DMS 273 (cell line): ENCODE measurements around the gene ATG14.

Source experiments
- DNase-seq: peaks from one replicate; lab custom pipeline; 2025; ENCODE audit not compliant: unreplicated experiment; lab: John Stamatoyannopoulos, UW

ATG14 gene

DNA sequence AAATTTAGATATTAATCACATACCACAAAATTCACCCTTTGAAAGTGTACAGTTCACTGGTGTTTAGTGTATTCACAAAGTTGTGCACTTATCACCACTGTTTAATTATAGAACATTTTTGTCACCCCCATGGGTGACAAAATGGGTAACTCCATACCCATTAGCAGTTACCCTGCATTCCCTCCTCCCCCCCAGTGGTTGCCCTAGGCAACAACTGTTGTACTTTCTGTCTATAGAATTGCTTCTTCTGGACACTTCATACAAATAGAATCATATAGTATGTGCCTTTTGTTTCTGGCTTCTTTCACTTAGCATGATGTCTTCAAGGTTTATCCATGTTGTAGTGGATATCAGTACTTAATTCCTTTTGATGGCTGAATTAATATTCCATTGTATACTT lies 87.7 kb downstream of the ATG14 start:
- no peak for DNase-seq

DNA sequence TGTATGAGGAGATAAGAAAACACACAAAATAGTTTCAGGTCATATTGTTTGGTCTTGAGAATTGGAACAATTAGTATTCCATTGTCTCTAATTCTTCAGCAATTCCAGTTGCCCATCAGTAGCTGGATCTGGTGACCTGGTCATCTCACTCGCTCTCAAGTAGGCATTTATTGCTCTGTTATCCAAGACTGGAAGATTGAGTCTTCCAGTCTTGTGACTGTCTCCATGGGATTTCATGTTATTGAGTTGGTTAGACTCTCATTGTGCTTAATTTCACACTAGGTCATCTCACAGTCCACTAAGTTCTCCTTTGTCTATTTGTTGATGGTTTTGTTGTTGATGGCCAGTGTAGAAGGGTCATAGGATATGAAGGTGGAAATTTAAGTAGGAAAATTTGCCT lies 92.9 kb downstream of the ATG14 start:
- no peak for DNase-seq

DNA sequence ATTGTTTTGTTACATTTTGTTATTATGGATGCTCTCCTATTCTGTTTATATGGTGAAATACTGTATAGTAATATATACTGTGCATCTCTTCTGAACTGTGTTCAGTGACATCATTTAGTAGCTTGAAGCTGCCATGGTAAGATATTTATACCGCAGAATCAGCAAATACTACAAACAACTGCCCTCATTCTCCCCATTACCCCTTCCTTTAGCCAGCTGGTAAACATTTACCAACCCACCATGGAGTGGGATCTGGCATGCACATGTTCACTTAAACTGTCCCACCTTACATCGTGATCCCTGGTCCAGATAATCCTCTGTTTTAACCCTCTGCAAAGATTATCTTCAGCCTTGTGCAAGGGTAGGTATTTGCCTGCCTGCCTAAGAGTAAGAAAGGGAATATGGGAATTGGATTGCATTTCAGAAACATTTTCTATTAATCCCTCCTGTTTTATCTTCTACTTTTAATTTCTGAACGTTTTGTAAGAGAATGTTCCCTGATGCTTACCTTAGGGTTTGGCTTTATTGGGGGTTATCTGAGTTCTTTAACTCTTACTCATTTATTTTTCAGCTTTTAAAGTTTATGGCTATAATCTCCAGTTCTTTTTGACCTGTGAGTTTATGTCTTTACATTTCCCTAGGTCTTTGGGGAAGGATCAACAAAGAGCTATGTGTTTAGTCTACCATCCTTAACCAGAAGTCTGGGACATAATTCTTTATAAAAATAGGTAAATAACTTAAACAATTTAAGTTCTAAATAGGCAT lies 93.9 kb downstream of the ATG14 start:
- no peak for DNase-seq

DNA sequence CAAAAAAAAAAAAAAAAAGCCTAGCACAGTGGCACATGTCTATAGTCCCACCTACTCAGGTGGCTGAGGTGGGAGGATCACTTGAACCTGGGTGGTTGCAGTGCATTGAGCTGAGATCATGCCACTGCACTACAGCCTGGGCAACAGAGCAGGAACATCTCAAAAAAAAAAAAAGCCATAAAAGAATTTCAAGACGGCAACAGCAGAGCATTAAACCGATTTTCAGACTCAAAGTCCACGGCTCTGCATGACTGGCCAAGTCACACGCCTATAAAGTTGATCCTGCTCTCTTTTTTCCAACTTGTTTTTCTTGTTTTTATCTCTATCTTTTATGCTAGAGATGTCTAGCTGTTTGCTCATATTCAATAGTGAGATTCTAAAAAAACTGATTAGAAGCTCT lies 95.1 kb downstream of the ATG14 start:
- DNase-seq: no peak
